ENCODE results near the gene PRKAG2.

The PRKAG2 gene

GRCh38 chr7:151854720-151855071, 22.2 kb downstream of the PRKAG2 start:
- FAIRE-seq (no peak), DNase-seq (ENCODE audit: insufficient read length, low spot score) (no peak)
- no peak for TF ChIP-seq PAX5 (IDR thresholded peaks at IDR 0.05; ENCODE audit: insufficient read depth, low read length, severe bottlenecking)
- no peak for TF ChIP-seq SPI1 (IDR thresholded peaks at IDR 0.05; ENCODE audit: low read depth, low read length)
- TF ChIP-seq TAF1 (IDR thresholded peaks at IDR 0.05; ENCODE audit: low read depth, low read length): no peak
- TF ChIP-seq POLR2A (IDR thresholded peaks at IDR 0.05; ENCODE audit: low read depth, low read length): no peak
- TF ChIP-seq POU2F2 (IDR thresholded peaks at IDR 0.05; ENCODE audit: low read depth, low read length): no peak
- TF ChIP-seq POLR2AphosphoS5 (IDR thresholded peaks at IDR 0.05; ENCODE audit: low read depth, low read length): no peak

GRCh38 chr7:151853896-151854719, 22.8 kb downstream of the PRKAG2 start:
- no peak for TF ChIP-seq POLR2AphosphoS5 (IDR thresholded peaks at IDR 0.05; ENCODE audit: low read depth, low read length)
- no peak for TF ChIP-seq POLR2A (IDR thresholded peaks at IDR 0.05; ENCODE audit: low read depth, low read length)
- no peak for TF ChIP-seq SPI1 (IDR thresholded peaks at IDR 0.05; ENCODE audit: low read depth, low read length)
- no peak for TF ChIP-seq PAX5 (IDR thresholded peaks at IDR 0.05; ENCODE audit: insufficient read depth, low read length, severe bottlenecking)
- TF ChIP-seq TAF1 (IDR thresholded peaks at IDR 0.05; ENCODE audit: low read depth, low read length): no peak
- no peak for TF ChIP-seq POU2F2 (IDR thresholded peaks at IDR 0.05; ENCODE audit: low read depth, low read length)
- DNase-seq (ENCODE audit: insufficient read length, low spot score): no peak
- no peak for FAIRE-seq

- TF ChIP-seq POLR2A (IDR thresholded peaks at IDR 0.05; ENCODE audit: low read depth, low read length) (no peak), PAX5 (IDR thresholded peaks at IDR 0.05; ENCODE audit: insufficient read depth, low read length, severe bottlenecking) (no peak), TAF1 (IDR thresholded peaks at IDR 0.05; ENCODE audit: low read depth, low read length) (no peak), POLR2AphosphoS5 (IDR thresholded peaks at IDR 0.05; ENCODE audit: low read depth, low read length) (no peak), POU2F2 (IDR thresholded peaks at IDR 0.05; ENCODE audit: low read depth, low read length) (no peak), SPI1 (IDR thresholded peaks at IDR 0.05; ENCODE audit: low read depth, low read length) (no peak)
- DNase-seq (ENCODE audit: insufficient read length, low spot score) (no peak), FAIRE-seq (no peak)
These were observed 24.2 kb downstream of the PRKAG2 start for GRCh38 chr7:151852486-151853396.

- no peak for DNase-seq (ENCODE audit: insufficient read length, low spot score)
- no peak for FAIRE-seq
- no peak for TF ChIP-seq TAF1 (IDR thresholded peaks at IDR 0.05; ENCODE audit: low read depth, low read length)
- TF ChIP-seq SPI1 (IDR thresholded peaks at IDR 0.05; ENCODE audit: low read depth, low read length): no peak
- TF ChIP-seq PAX5 (IDR thresholded peaks at IDR 0.05; ENCODE audit: insufficient read depth, low read length, severe bottlenecking): no peak
- TF ChIP-seq POLR2A (IDR thresholded peaks at IDR 0.05; ENCODE audit: low read depth, low read length): no peak
- no peak for TF ChIP-seq POLR2AphosphoS5 (IDR thresholded peaks at IDR 0.05; ENCODE audit: low read depth, low read length)
- TF ChIP-seq POU2F2 (IDR thresholded peaks at IDR 0.05; ENCODE audit: low read depth, low read length): no peak
These were observed 25.1 kb downstream of the PRKAG2 start for GRCh38 chr7:151851782-151852181.

GRCh38 chr7:151851145-151851751, 25.7 kb downstream of the PRKAG2 start:
- peak; percentile 58 for TF ChIP-seq SPI1 (IDR thresholded peaks at IDR 0.05; ENCODE audit: low read depth, low read length)
- TF ChIP-seq POLR2A (IDR thresholded peaks at IDR 0.05; ENCODE audit: low read depth, low read length): no peak
- DNase-seq (ENCODE audit: insufficient read length, low spot score) (no peak), FAIRE-seq (no peak)

GRCh38 chr7:151850491-151851124, 26.3 kb downstream of the PRKAG2 start:
- FAIRE-seq: no peak
- TF ChIP-seq TAF1 (IDR thresholded peaks at IDR 0.05; ENCODE audit: low read depth, low read length): no peak
- TF ChIP-seq PAX5 (IDR thresholded peaks at IDR 0.05; ENCODE audit: insufficient read depth, low read length, severe bottlenecking): no peak
- TF ChIP-seq POU2F2 (IDR thresholded peaks at IDR 0.05; ENCODE audit: low read depth, low read length): no peak
- no peak for TF ChIP-seq POLR2A (IDR thresholded peaks at IDR 0.05; ENCODE audit: low read depth, low read length)
- no peak for TF ChIP-seq SPI1 (IDR thresholded peaks at IDR 0.05; ENCODE audit: low read depth, low read length)
- TF ChIP-seq POLR2AphosphoS5 (IDR thresholded peaks at IDR 0.05; ENCODE audit: low read depth, low read length): no peak
- no peak for DNase-seq (ENCODE audit: insufficient read length, low spot score)

- TF ChIP-seq PAX5 (IDR thresholded peaks at IDR 0.05; ENCODE audit: insufficient read depth, low read length, severe bottlenecking) (no peak), SPI1 (IDR thresholded peaks at IDR 0.05; ENCODE audit: low read depth, low read length) (no peak), POLR2AphosphoS5 (IDR thresholded peaks at IDR 0.05; ENCODE audit: low read depth, low read length) (no peak), POU2F2 (IDR thresholded peaks at IDR 0.05; ENCODE audit: low read depth, low read length) (no peak), POLR2A (IDR thresholded peaks at IDR 0.05; ENCODE audit: low read depth, low read length) (no peak), TAF1 (IDR thresholded peaks at IDR 0.05; ENCODE audit: low read depth, low read length) (no peak)
- no peak for FAIRE-seq
- no peak for DNase-seq (ENCODE audit: insufficient read length, low spot score)
These were observed 27.0 kb downstream of the PRKAG2 start for GRCh38 chr7:151849879-151850260.

- DNase-seq (ENCODE audit: insufficient read length, low spot score) (no peak), FAIRE-seq (no peak)
- TF ChIP-seq SPI1 (IDR thresholded peaks at IDR 0.05; ENCODE audit: low read depth, low read length): no peak
These were observed 27.7 kb downstream of the PRKAG2 start for GRCh38 chr7:151849008-151849878.

All from GM12891 (cell line).